Epithelial cell of proximal tubule (primary cell): Measurements from ENCODE around the gene FAM222B. TPM values are rescaled to one million over a fixed set of nuclear protein-coding genes. Genes with fewer than 3 reads are reported as not detected.
"Not testable (repeated sequence)": the region's sequence is repeated elsewhere in the genome, so short reads cannot be mapped to it uniquely, and the experiment has no call there.

ENCODE experiments used
- DNase-seq: peaks from one replicate; pipeline ENCODE4 v3.0.0-alpha.2; 2011; ENCODE audit warnings: low read depth
- H3K4me3 ChIP-seq: 2 replicates; pipeline ENCODE4 v1.5.1; 2011; ENCODE audit warnings: low read depth, mild to moderate bottlenecking, low read length
- CTCF ChIP-seq: conservative IDR thresholded peaks from 2 replicates; pipeline ENCODE4 v1.5.1; 2012; ENCODE audit warnings: low read depth, mild to moderate bottlenecking, low read length
- total RNA-seq: library from RNA; depleted of rRNA; stranded (reverse); fragments of >200 nt; gene quantifications from 2 replicates; pipeline ENCODE4 v1.2.3, GENCODE V29; 2015

Gene FAM222B
- total RNA-seq, 1 donor from 2014 or later = 11.9 TPM

- H3K4me3 ChIP-seq = peak overlapping the region; percentile 30
- no peak for DNase-seq
- no peak for TF ChIP-seq CTCF
Observed at GRCh38 chr17:28807925-28808634, 34.5 kb downstream of the FAM222B start.

- no peak for DNase-seq
- TF ChIP-seq CTCF = no peak
- no peak overlapping the region for H3K4me3 ChIP-seq
Observed at GRCh38 chr17:28796062-28796461, 46.5 kb downstream of the FAM222B start.

- not testable (repeated sequence) for DNase-seq, H3K4me3 ChIP-seq
Observed at GRCh38 chr17:28794846-28795441, 47.6 kb downstream of the FAM222B start.

- TF ChIP-seq CTCF = no peak
- DNase-seq = no peak
- H3K4me3 ChIP-seq = no peak overlapping the region
Observed at GRCh38 chr17:28792877-28793661, 49.5 kb downstream of the FAM222B start.

GRCh38 chr17:28788100-28788499 is 54.5 kb downstream of the FAM222B start:
- no peak overlapping the region for H3K4me3 ChIP-seq
- TF ChIP-seq CTCF = no peak
- DNase-seq = no peak

- H3K4me3 ChIP-seq = no peak overlapping the region
- DNase-seq = no peak
- TF ChIP-seq CTCF = no peak
Observed at GRCh38 chr17:28783161-28783560, 59.4 kb downstream of the FAM222B start.

- not testable (repeated sequence) for DNase-seq, H3K4me3 ChIP-seq
Observed at GRCh38 chr17:28779601-28780000, 63.0 kb downstream of the FAM222B start.
